ENCODE data around the gene LAMA2. TPM values are rescaled to one million over a fixed set of nuclear protein-coding genes. Genes with fewer than 3 reads are reported as not detected.
A peak's percentile ranks its signal among the peaks of the same experiment; 100 is the strongest.

Gene LAMA2
- total and polyA plus RNA-seq, 4 donors: 5.2 to 105 (median 45.9) TPM

- Histone ChIP-seq H3K27me3 (ENCODE audit: control insufficient read depth in 3 of 3, insufficient read depth in 3 of 3, low read length in 2 of 3) (no peaks in the 10 kb centered on the region), H3K36me3 (ENCODE audit: control insufficient read depth in 4 of 4, insufficient read depth in 4 of 4, low read length in 4 of 4) (no peaks in the 10 kb centered on the region), H3K9me3 (ENCODE audit: control insufficient read depth in 4 of 4, insufficient read depth in 3 of 4, low read length in 3 of 4) (no peaks in the 10 kb centered on the region), H3K27ac (ENCODE audit: low read depth in 1 of 2, low read length in 1 of 2) (no peak overlapping the region), H3K4me3 (no peak overlapping the region), H3K4me1 (ENCODE audit: control insufficient read depth in 5 of 5, insufficient read depth in 5 of 5, low read length in 5 of 5) (peaks cover 0 to 43% (median 12%) of the 10 kb centered on the region in 5 donors), H3K9ac (ENCODE audit: insufficient read depth in 1 of 2, low read length in 2 of 2) (peak overlapping the region in 1 of 2 donors; percentile 11)
- DNase-seq (no peak), ATAC-seq (ENCODE audit: insufficient read depth, low FRiP score) (no peak)
- TF ChIP-seq CTCF (IDR thresholded peaks at IDR 0.05; ENCODE audit: control extremely low read depth, extremely low read depth): no peak
- 72 to 78% methylated on average over 1 of the region's 1 CpG for WGBS, 2 donors
Measured at GRCh38 chr6:129111346-129111745, 228.4 kb downstream of the LAMA2 start.

GRCh38 chr6:129111853-129112252, 228.9 kb downstream of the LAMA2 start:
- 87 to 88% methylated on average over 1 of the region's 1 CpG for WGBS, 2 donors
- H3K9ac ChIP-seq (ENCODE audit: insufficient read depth in 1 of 2, low read length in 2 of 2): no peak overlapping the region
- ATAC-seq (ENCODE audit: insufficient read depth, low FRiP score) (no peak), DNase-seq (no peak)
- H3K4me3 ChIP-seq: no peak overlapping the region
- H3K36me3 ChIP-seq (ENCODE audit: control insufficient read depth in 4 of 4, insufficient read depth in 4 of 4, low read length in 4 of 4): no peaks in the 10 kb centered on the region
- H3K9me3 ChIP-seq (ENCODE audit: control insufficient read depth in 4 of 4, insufficient read depth in 3 of 4, low read length in 3 of 4): no peaks in the 10 kb centered on the region
- TF ChIP-seq CTCF (IDR thresholded peaks at IDR 0.05; ENCODE audit: control extremely low read depth, extremely low read depth): no peak
- no peak overlapping the region for H3K27ac ChIP-seq (ENCODE audit: low read depth in 1 of 2, low read length in 1 of 2)
- H3K27me3 ChIP-seq (ENCODE audit: control insufficient read depth in 3 of 3, insufficient read depth in 3 of 3, low read length in 2 of 3): no peaks in the 10 kb centered on the region
- peaks cover 0 to 43% (median 12%) of the 10 kb centered on the region in 5 donors for H3K4me1 ChIP-seq (ENCODE audit: control insufficient read depth in 5 of 5, insufficient read depth in 5 of 5, low read length in 5 of 5)

- DNase-seq: no peak
- Histone ChIP-seq H3K9ac (ENCODE audit: insufficient read depth in 1 of 2, low read length in 2 of 2) (peak overlapping the region in 1 of 2 donors; percentile 8), H3K27me3 (ENCODE audit: control insufficient read depth in 3 of 3, insufficient read depth in 3 of 3, low read length in 2 of 3) (no peaks in the 10 kb centered on the region), H3K9me3 (ENCODE audit: control insufficient read depth in 4 of 4, insufficient read depth in 3 of 4, low read length in 3 of 4) (no peaks in the 10 kb centered on the region), H3K4me1 (ENCODE audit: control insufficient read depth in 5 of 5, insufficient read depth in 5 of 5, low read length in 5 of 5) (peaks cover 0 to 43% (median 12%) of the 10 kb centered on the region in 5 donors), H3K36me3 (ENCODE audit: control insufficient read depth in 4 of 4, insufficient read depth in 4 of 4, low read length in 4 of 4) (no peaks in the 10 kb centered on the region), H3K27ac (ENCODE audit: low read depth in 1 of 2, low read length in 1 of 2) (no peak overlapping the region), H3K4me3 (no peak overlapping the region)
- no peak for ATAC-seq (ENCODE audit: insufficient read depth, low FRiP score)
- TF ChIP-seq CTCF (IDR thresholded peaks at IDR 0.05; ENCODE audit: control extremely low read depth, extremely low read depth): no peak
Measured at GRCh38 chr6:129112591-129112990, 229.7 kb downstream of the LAMA2 start.

GRCh38 chr6:129113637-129114036, 230.7 kb downstream of the LAMA2 start:
- Histone ChIP-seq H3K36me3 (ENCODE audit: control insufficient read depth in 4 of 4, insufficient read depth in 4 of 4, low read length in 4 of 4) (no peaks in the 10 kb centered on the region), H3K9me3 (ENCODE audit: control insufficient read depth in 4 of 4, insufficient read depth in 3 of 4, low read length in 3 of 4) (no peaks in the 10 kb centered on the region), H3K4me1 (ENCODE audit: control insufficient read depth in 5 of 5, insufficient read depth in 5 of 5, low read length in 5 of 5) (peaks cover 0 to 48% (median 12%) of the 10 kb centered on the region in 5 donors), H3K27me3 (ENCODE audit: control insufficient read depth in 3 of 3, insufficient read depth in 3 of 3, low read length in 2 of 3) (no peaks in the 10 kb centered on the region), H3K27ac (ENCODE audit: low read depth in 1 of 2, low read length in 1 of 2) (no peak overlapping the region), H3K4me3 (no peak overlapping the region), H3K9ac (ENCODE audit: insufficient read depth in 1 of 2, low read length in 2 of 2) (no peak overlapping the region)
- TF ChIP-seq CTCF (IDR thresholded peaks at IDR 0.05; ENCODE audit: control extremely low read depth, extremely low read depth): no peak
- no peak for DNase-seq
- no peak for ATAC-seq (ENCODE audit: insufficient read depth, low FRiP score)
- 79 to 85% methylated on average over 1 of the region's 1 CpG for WGBS, 2 donors
